GM23338 (cell line): ENCODE measurements around the gene PAM. TPM values are rescaled to one million over a fixed set of nuclear protein-coding genes. Genes with fewer than 3 reads are reported as not detected.
"Not testable (repeated sequence)": the region's sequence is repeated elsewhere in the genome, so short reads cannot be mapped to it uniquely, and the experiment has no call there.

Source experiments
- ATAC-seq: fragments of 200-7000 bp; cut with Tn5 transposase; 3 replicates; pipeline ENCODE4 v1.9.1; 2020
- DNase-seq: peaks from one replicate; pipeline ENCODE4 v3.0.0-alpha.2; 2015; ENCODE audit warnings: low spot score
- H2AFZ ChIP-seq: fragments of 200-600 bp; sonication (generic); 2 replicates; pipeline ENCODE4 v1.8.0; 2016; ENCODE audit warnings: antibody characterized with exemption, mild to moderate bottlenecking, moderate library complexity
- H3F3A ChIP-seq: fragments of 200-600 bp; sonication (generic); replicated peaks from 2 replicates; pipeline ENCODE4 v1.8.0; 2017; ENCODE audit warnings: antibody characterized with exemption, mixed run types, low read depth
- H3K27ac ChIP-seq: fragments of 200-600 bp; sonication (generic); 2 replicates; pipeline ENCODE4 v1.6.1; 2016; ENCODE audit warnings: low read depth
- H3K27me3 ChIP-seq: fragments of 200-600 bp; sonication (generic); 2 replicates; pipeline ENCODE4 v1.8.0; 2016; ENCODE audit warnings: mild to moderate bottlenecking, mixed run types, moderate library complexity; ENCODE audit not compliant: insufficient read depth
- H3K36me3 ChIP-seq: fragments of 200-600 bp; sonication (generic); 2 replicates; pipeline ENCODE4 v1.8.0; 2016; ENCODE audit warnings: mild to moderate bottlenecking; ENCODE audit not compliant: insufficient read depth
- H3K4me1 ChIP-seq: fragments of 200-600 bp; sonication (generic); 2 replicates; pipeline ENCODE4 v1.8.0; 2016; ENCODE audit warnings: mild to moderate bottlenecking, moderate library complexity; ENCODE audit not compliant: insufficient read depth
- H3K4me2 ChIP-seq: fragments of 200-600 bp; sonication (generic); 2 replicates; pipeline ENCODE4 v1.7.1; 2017; ENCODE audit warnings: mixed run types
- H3K4me3 ChIP-seq: fragments of 200-600 bp; sonication (generic); 2 replicates; pipeline ENCODE4 v1.6.1; 2016; ENCODE audit warnings: mixed run types
- H3K79me2 ChIP-seq: fragments of 200-600 bp; sonication (generic); replicated peaks from 2 replicates; pipeline ENCODE4 v1.8.0; 2017; ENCODE audit warnings: mild to moderate bottlenecking; ENCODE audit not compliant: insufficient read depth
- H3K9me2 ChIP-seq: fragments of 200-600 bp; sonication (generic); 2 replicates; pipeline ENCODE4 v1.8.0; 2017; ENCODE audit not compliant: insufficient read depth
- H4K20me1 ChIP-seq: fragments of 200-600 bp; sonication (generic); replicated peaks from 2 replicates; pipeline ENCODE4 v1.8.0; 2017; ENCODE audit warnings: mild to moderate bottlenecking; ENCODE audit not compliant: insufficient read depth
- H3K27ac Mint-ChIP-seq: 2 replicates; pipeline ENCODE4 v1.8.0; 2020; ENCODE audit warnings: inconsistent platforms, mild to moderate bottlenecking, moderate library complexity, mixed read lengths
- H3K27me3 Mint-ChIP-seq: 3 replicates; pipeline ENCODE4 v1.8.0; 2022; ENCODE audit warnings: low read depth, mild to moderate bottlenecking, moderate library complexity, mixed read lengths, inconsistent platforms; ENCODE audit not compliant: insufficient read depth, poor library complexity
- H3K36me3 Mint-ChIP-seq: 3 replicates; pipeline ENCODE4 v1.8.0; 2021; ENCODE audit warnings: low read depth, mild to moderate bottlenecking, inconsistent platforms, moderate library complexity, mixed read lengths
- H3K4me1 Mint-ChIP-seq: 3 replicates; pipeline ENCODE4 v1.8.0; 2020; ENCODE audit warnings: mild to moderate bottlenecking, inconsistent platforms, mixed read lengths
- H3K4me3 Mint-ChIP-seq: 3 replicates; pipeline ENCODE4 v1.8.0; 2021; ENCODE audit warnings: moderate library complexity, mild to moderate bottlenecking, inconsistent platforms, mixed read lengths
- H3K9me3 Mint-ChIP-seq: 3 replicates; pipeline ENCODE4 v1.8.0; 2020; ENCODE audit warnings: moderate library complexity, mild to moderate bottlenecking, inconsistent platforms, mixed read lengths
- EZH2 ChIP-seq: fragments of 200-600 bp; sonication (generic); IDR thresholded peaks from one replicate; pipeline ENCODE4 v1.8.0; 2017; ENCODE audit warnings: antibody characterized with exemption, mild to moderate bottlenecking, low read depth; ENCODE audit not compliant: unreplicated experiment
- JUNB ChIP-seq: IDR thresholded peaks from one replicate; pipeline ENCODE4 v1.6.1; 2016; ENCODE audit warnings: antibody characterized with exemption; ENCODE audit not compliant: unreplicated experiment
- POLR2AphosphoS5 ChIP-seq: IDR thresholded peaks from 2 replicates; pipeline ENCODE4 v1.6.1; 2016; ENCODE audit warnings: antibody characterized with exemption, low read depth
- ZNF331 ChIP-seq: fragments of 250-450 bp; sonication (Bioruptor Pico); IDR thresholded peaks from 2 replicates; pipeline ENCODE4 v1.5.0; 2020; ENCODE audit warnings: low read depth, mild to moderate bottlenecking, moderate library complexity
- polyA plus RNA-seq: library from polyadenylated mRNA; unstranded; fragments of >200 nt; fragmentation: Nextera tagmentation; extraction: Ambion mirVana; gene quantifications from 2 replicates; pipeline ENCODE4 v1.2.1, GENCODE V29; 2016
- total RNA-seq: library from RNA; depleted of rRNA; stranded (reverse); fragments of >200 nt; shearing (Covaris generic); gene quantifications from 2 replicates; pipeline ENCODE4 v1.2.3, GENCODE V29; 2014
- TF ChIP-seq, protein P1 (sequence below): IDR thresholded peaks from one replicate; pipeline ENCODE4 v1.6.1; 2018; ENCODE audit warnings: antibody characterized with exemption; ENCODE audit not compliant: unreplicated experiment
- TF ChIP-seq, protein P2 (sequence below), 2 experiments: fragments of 200-600 bp in 1 of 2; sonication (generic) in 1 of 2; conservative IDR thresholded peaks; 2 replicates each; pipeline versions ENCODE4 v1.5.1 to v1.6.1; 2016 to 2017; ENCODE audit warnings: antibody characterized with exemption in 2 of 2, low read depth in 2 of 2, mild to moderate bottlenecking in 2 of 2, moderate library complexity in 1 of 2

PAM gene
- total and polyA plus RNA-seq, 2 experiments from 2014 or later = 33.9 to 79.4 TPM

DNA sequence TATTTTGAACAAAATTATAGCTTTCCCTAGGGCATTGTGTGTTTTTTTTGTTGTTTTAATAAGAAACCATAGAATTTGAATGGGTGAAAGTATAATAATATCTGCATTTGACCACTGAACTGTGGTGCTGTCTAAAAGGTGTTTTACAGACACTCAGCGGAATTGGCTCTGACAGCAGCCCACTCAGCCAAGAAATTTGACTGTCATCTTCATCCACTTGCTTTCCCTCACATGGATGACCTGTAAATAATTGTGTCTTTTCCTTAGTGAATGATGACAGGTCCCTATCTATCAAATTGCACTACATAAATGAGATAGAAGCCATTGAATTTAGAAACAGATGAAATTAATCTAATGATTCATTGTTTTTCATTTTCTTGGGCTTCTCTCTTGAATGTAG lies 150.0 kb downstream of the PAM start:
- DNase-seq (no peak), ATAC-seq (no peak)
- Mint-ChIP-seq H3K4me3 (no peak overlapping the region), H3K9me3 (peaks cover 8% of the 10 kb centered on the region; the same call in 2 of the 3 replicates), H3K27ac (no peak overlapping the region), H3K27me3 (no peaks in the 10 kb centered on the region), H3K36me3 (peaks cover 9% of the 10 kb centered on the region; the same call in 1 of the 3 replicates), H3K4me1 (no peaks in the 10 kb centered on the region)
- H4K20me1 ChIP-seq = no peaks in the 10 kb centered on the region; the same call in 1 of the 2 replicates
- no peak overlapping the region for H3K27ac ChIP-seq
- no peak overlapping the region for H2AFZ ChIP-seq
- peaks cover 3% of the 10 kb centered on the region; the same call in 1 of the 2 replicates for H3K9me2 ChIP-seq
- no peaks in the 10 kb centered on the region for H3F3A ChIP-seq
- H3K4me2 ChIP-seq = no peak overlapping the region
- no peaks in the 10 kb centered on the region for H3K79me2 ChIP-seq
- TF ChIP-seq EZH2 (no peak), ZNF331 (CRISPR knock-in tag) (no peak), POLR2AphosphoS5 (no peak), JUNB (no peak)
- TF ChIP-seq, protein P1, sequence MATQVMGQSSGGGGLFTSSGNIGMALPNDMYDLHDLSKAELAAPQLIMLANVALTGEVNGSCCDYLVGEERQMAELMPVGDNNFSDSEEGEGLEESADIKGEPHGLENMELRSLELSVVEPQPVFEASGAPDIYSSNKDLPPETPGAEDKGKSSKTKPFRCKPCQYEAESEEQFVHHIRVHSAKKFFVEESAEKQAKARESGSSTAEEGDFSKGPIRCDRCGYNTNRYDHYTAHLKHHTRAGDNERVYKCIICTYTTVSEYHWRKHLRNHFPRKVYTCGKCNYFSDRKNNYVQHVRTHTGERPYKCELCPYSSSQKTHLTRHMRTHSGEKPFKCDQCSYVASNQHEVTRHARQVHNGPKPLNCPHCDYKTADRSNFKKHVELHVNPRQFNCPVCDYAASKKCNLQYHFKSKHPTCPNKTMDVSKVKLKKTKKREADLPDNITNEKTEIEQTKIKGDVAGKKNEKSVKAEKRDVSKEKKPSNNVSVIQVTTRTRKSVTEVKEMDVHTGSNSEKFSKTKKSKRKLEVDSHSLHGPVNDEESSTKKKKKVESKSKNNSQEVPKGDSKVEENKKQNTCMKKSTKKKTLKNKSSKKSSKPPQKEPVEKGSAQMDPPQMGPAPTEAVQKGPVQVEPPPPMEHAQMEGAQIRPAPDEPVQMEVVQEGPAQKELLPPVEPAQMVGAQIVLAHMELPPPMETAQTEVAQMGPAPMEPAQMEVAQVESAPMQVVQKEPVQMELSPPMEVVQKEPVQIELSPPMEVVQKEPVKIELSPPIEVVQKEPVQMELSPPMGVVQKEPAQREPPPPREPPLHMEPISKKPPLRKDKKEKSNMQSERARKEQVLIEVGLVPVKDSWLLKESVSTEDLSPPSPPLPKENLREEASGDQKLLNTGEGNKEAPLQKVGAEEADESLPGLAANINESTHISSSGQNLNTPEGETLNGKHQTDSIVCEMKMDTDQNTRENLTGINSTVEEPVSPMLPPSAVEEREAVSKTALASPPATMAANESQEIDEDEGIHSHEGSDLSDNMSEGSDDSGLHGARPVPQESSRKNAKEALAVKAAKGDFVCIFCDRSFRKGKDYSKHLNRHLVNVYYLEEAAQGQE = no peak
- TF ChIP-seq, protein P2, sequence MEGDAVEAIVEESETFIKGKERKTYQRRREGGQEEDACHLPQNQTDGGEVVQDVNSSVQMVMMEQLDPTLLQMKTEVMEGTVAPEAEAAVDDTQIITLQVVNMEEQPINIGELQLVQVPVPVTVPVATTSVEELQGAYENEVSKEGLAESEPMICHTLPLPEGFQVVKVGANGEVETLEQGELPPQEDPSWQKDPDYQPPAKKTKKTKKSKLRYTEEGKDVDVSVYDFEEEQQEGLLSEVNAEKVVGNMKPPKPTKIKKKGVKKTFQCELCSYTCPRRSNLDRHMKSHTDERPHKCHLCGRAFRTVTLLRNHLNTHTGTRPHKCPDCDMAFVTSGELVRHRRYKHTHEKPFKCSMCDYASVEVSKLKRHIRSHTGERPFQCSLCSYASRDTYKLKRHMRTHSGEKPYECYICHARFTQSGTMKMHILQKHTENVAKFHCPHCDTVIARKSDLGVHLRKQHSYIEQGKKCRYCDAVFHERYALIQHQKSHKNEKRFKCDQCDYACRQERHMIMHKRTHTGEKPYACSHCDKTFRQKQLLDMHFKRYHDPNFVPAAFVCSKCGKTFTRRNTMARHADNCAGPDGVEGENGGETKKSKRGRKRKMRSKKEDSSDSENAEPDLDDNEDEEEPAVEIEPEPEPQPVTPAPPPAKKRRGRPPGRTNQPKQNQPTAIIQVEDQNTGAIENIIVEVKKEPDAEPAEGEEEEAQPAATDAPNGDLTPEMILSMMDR (conservative IDR thresholded peaks at IDR 0.05; ENCODE audit: low read depth in 2 of 2) = no peak
- no peaks in the 10 kb centered on the region for H3K4me1 ChIP-seq
- H3K27me3 ChIP-seq = no peaks in the 10 kb centered on the region
- H3K36me3 ChIP-seq = no peaks in the 10 kb centered on the region
- H3K4me3 ChIP-seq = no peak overlapping the region

DNA sequence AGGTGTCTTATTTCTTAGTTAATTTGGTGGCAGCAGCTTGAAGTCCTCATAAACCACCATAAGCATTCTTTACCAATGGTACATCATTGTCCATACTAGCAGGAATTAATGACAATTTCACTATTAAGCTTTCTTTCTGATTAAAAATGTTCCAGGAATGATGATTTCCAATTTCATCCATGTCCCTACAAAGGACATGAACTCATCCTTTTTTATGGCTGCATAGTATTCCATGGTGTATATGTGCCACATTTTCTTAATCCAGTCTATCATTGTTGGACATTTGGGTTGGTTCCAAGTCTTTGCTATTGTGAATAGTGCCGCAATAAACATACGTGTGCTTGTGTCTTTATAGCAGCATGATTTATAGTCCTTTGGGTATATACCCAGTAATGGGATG lies 152.0 kb downstream of the PAM start:
- not testable (repeated sequence) for H3K27ac Mint-ChIP-seq, H3K4me1 ChIP-seq, H3K36me3 ChIP-seq, H3K9me2 ChIP-seq, H3K9me3 Mint-ChIP-seq, H3F3A ChIP-seq, H3K4me2 ChIP-seq, H3K27me3 ChIP-seq, ATAC-seq, H3K79me2 ChIP-seq, H2AFZ ChIP-seq, H3K27me3 Mint-ChIP-seq, H3K36me3 Mint-ChIP-seq, H3K4me3 ChIP-seq, H3K4me1 Mint-ChIP-seq, H3K27ac ChIP-seq, H4K20me1 ChIP-seq, DNase-seq, H3K4me3 Mint-ChIP-seq
